Effector CD8-positive, alpha-beta T cell (primary cell): ENCODE data around the gene ATP9B.

Experiments used
- DNase-seq: peaks from one replicate; lab custom pipeline; 2025; lab: John Stamatoyannopoulos, UW

The ATP9B gene

DNA sequence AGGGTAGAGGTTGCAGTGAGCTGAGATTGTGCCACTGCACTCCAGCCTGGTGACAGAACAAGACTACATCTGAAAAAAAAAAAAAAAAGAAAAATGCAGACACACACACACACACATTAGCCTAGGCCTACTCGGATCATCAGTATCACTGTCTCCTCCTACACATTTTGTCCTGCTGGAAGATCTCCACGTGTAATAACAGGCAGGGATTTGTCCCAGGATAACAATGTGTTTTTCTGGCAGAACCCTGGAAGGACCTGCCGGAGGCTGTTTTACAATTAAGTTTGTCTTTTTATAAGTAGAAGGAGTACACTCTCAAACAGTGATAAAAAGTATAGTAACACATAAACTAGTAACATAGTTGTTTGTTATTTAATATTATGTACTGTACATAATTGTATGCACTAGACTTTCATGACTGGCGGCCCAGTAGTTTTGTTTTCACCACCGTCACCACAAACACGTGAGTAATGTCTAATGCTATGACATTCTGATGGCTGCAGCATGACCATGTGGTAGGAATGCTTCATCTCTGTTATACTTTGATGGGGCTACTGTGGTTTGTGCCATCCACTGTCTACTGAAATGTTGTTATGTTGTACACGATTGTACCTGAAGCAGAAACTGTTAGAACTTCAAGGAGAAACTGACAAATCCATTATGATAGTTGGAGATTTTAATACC lies 130.6 kb downstream of the ATP9B start:
- DNase-seq, result no peak

DNA sequence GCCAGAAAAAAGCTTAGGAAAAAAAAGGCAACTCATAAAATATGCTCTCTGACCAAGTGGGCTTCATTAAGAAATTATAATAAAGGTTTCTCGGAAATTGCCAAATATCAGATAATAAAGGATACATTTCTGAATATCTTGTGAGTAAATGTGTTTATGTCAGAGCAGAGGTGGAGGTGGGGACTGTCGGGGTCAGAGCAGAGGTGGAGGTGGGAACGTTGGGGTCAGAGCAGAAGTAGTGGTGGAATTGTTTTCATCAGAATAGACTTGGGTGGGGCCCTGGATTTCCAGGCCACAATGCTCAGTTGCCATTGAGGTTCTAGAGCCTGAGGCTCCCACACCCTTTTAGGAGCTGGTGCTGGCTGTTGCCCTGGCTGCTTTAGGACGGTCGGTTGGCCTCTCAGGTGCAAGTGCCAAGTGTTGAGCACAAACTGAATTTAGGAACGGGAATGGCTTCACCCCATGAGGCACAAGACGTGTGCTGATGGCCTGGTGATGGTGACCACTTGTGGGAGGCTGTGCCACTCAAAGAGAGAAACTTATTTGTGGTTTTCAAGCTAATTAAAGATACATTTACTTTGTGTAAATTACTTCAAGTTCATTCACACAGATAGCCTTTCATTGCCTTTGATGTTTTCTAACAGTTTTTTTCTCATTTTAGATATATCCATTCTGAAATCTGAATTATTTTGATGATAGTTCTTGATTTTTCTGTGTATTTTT lies 131.5 kb downstream of the ATP9B start:
- peak; percentile 55 for DNase-seq

DNA sequence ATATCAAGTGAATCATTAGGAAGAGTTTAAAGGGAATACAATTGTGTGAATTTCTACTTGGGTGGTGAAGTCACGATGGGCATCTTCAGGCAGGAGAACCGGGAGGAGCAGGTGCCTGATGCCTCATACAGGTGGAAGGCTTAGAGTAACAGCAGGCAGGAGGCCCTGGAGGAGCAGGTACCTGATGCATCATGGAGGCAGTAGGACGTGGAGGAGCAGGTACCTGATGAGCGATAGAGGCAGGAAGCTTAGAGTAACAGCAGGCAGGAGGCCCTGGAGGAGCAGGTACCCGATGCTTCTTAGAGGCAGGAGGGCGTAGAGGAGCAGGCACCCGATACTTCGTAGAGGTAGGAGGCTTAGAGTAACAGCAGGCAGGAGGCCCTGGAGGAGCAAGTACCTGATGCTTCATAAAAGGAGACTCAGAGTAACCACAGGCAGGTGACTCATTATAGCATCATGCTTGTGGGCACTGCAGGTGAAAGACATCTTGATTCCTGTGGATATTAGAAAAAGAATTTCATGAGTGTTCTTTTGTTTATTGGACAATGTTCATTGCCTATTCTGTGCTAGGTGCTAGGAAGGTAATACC lies 133.9 kb downstream of the ATP9B start:
- no peak for DNase-seq

DNA sequence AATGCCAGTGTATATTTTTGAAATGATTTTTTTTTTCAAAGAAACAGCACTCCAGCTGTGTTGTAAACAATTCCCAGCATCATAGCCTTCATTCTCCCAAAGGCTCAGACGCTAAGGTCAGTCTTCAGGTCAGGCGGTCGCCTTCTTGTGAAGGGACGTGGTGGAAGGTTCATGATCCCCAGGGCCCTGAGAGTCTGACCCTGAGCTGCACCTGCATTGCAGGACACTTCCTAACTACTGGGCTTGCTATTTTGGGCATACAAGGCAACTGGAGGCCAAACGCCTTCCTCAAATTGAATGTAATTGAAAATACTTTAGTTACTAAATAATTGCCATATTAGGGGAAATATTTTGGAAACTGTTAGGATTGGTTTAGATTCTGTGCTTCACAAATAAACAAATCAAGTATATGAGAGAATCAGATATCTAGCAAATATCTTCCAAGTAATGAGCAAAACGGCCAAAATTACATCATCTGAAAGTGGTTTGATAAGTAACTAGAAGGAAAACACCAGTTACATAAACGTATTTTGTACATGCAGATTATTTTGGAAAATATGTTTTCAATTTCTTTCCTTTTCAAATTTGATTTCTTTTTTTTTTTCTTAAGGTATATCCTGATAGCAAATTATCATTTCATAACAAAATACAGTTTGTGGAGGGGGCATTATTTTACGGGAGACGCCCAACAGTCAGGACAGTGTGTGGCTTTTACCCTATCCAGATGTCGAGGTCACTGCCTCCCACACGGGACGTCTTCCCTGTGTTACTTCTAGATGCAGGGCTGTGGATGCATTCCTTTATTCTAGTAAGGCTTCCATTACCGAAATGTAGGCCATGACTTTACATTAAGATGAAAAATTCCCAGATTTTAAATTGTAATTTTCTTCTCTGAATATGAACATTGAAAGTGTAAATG lies 136.0 kb downstream of the ATP9B start:
- no peak for DNase-seq

DNA sequence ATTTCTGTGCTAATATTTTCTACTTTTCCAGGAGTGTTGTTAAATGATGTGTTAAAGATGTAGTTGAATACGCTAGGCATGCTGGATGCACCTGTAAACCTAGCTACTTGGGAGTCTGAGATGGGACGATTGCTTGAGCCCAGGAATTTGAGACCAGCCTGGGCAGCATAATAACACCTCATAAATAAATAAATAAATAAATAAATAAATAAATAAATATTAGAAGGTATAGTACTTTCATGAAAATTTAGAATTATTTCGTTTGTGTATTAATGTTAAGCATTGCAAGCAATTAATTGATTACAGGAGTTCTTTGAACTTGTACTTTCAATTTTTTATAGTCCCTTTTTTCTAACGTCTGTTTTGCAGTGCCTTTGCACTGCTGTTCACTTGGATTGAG lies 137.2 kb downstream of the ATP9B start:
- no peak for DNase-seq

DNA sequence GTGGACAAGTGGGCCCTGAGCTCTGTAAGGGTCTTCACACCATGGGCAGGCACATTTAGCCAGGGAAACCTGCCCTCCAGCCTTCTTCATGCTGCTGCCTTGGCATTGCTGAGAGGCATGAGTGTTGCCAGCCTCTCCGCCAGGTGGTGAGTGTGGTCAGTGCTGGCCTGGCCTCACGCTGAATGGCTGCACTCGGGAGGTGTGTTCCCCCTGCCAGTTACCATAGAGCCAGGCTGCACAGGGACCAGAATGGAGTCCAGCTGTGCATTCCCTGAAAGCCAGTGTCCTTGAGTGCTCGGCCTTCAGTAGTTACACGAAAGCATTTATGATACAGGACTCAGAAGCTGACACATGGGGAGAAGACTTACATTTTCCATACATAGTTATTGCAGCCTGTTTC lies 139.7 kb downstream of the ATP9B start:
- DNase-seq, result no peak

DNA sequence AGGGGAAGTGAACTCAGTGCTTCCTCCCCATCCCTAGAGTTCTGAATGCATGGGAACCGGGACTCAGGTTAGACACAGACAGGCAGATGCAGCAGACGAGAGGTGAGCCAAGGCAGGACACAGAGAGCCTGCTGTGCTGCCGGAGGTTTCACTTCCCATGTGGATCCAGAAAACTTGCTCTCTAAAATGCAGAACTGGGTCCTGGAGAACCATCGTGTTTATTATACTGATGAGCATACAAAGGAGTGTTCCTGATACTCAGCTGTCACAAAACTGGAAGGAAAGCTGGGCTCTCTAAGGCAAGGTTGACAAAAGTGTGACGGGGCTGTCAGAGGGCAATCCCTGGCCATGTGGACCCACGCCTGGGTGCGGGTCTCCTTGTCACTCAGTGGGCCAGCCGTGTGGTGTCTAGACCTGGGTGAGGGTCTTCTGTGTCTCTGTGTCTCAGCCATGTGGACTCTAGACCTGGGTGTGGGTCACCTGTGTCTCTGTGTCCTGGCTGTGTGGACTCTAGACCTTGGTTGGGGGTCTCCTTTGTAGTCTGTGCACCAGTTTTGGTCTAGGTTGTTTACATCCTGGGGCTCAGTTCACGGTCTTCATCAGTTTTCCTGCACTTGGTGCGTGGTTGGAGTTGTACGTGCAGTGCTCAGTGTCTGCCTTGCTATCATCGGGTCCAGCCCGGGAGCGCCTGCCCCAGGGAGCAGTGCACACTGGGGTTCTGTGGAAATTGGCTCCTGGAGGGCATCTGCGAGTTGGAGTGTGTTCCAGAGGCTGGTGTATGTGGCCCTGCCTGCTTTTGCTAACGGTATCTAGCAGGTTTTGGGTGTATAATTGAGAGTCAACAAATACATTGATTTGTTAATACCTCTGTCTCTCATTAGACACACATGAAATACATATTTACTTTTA lies 141.1 kb downstream of the ATP9B start:
- DNase-seq, result no peak

DNA sequence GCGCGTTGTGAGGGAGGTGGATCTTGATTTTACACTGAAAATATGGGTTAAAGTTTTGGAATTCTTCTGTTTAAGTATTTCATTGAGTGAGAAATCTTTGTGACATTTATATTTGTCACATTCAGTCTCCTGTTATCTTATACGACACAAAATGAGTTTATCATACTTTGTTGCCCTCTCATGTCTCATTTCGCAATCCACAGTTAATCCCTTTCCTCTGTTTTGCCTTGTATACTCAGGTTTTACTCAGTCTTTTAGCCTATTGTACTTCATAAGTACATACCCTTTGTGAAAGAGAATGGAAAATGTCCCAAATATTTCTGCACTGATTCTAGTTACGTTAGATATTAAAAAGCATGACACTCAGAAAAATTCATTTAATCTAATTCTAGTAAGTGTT lies 142.7 kb downstream of the ATP9B start:
- no peak for DNase-seq

DNA sequence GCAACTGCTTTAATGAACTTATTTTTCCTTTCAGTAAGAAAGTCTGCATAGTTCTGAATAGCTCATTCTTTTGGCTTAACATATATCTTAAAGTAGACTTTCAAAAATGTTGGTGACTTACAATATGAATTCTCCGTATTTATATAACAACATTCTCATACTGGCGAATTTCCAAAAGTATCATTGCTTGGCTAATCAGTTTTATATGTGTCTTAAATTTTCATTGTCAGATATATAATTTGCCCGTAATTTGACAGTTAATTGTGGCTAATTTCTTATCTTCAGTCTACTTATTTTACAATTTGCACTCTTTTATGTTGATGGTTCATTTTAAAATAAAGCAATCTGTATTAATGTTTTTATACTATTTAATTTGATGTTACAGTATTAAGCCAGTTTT lies 144.9 kb downstream of the ATP9B start:
- DNase-seq, result no peak

DNA sequence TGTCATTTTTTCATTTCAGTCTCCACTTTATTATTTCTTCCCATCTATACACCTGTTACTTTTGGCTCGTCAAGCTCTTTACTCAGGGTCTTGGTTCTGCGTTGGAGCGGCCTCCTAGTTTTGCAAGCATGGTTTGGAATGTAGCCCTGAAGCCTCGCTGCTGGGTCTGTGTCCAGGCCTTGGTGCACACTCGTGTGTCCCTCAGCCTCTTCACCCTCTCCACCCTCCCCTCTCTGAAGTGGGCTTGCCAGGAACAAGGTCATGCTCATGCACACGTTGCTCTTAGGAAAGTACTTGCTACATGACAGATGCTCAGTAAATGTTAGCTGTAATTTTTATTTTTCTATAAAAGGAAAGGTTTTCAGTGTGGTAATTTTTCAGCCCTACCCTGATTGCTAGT lies 147.0 kb downstream of the ATP9B start:
- no peak for DNase-seq

DNA sequence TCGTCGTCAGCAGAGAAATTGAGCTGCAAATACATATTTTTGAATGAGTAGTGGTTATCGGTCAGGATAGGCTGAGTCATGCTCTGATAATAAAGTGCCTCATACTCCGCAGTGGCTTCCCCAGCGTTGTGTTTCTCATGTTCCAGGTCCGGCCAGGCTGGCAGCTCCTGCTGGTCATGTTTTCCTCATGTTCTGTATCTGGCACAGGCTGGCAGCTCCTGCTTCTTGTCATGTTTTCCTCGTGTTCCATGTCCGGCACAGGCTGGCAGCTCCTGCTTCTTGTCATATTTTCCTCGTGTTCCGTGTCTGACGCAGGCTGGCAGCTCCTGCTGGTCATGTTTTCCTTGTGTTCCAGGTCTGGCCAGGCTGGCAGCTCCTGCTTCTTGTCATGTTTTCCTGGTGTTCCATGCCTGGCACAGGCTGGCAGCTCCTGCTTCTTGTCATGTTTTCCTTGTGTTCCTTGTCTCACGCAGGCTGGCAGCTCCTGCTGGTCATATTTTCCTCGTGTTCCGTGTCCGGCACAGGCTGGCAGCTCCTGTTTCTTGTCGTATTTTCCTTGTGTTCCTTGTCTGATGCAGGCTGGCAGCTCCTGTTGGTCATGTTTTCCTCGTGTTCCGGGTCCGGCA lies 148.9 kb downstream of the ATP9B start:
- DNase-seq, result no peak

DNA sequence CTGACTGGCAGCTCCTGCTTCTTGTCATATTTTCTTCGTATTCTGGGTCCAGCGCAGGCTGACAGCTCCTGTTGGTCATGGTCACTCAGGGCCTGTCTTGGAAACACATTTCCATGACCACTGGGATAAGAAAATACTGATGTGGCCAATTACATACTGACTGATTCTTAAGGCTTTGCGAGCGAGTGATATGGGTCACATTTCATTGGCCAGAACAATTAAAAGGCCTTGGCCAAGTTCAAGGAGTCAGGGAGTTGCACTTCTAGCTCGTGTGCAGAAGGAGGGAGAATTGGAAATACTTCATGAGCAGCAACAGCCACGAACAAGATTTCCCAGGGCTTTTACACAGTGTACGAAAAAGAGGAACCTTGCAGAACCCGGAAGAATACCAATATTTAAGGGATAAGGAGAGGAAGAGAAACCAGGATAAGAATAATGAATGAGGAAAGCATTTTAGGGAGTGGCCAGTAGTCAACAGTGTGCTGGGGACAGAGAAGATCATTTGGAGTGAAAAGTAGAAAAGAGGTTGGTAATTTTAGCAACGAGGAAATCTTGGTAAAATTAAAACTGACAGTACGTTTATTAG lies 149.5 kb downstream of the ATP9B start:
- no peak for DNase-seq

DNA sequence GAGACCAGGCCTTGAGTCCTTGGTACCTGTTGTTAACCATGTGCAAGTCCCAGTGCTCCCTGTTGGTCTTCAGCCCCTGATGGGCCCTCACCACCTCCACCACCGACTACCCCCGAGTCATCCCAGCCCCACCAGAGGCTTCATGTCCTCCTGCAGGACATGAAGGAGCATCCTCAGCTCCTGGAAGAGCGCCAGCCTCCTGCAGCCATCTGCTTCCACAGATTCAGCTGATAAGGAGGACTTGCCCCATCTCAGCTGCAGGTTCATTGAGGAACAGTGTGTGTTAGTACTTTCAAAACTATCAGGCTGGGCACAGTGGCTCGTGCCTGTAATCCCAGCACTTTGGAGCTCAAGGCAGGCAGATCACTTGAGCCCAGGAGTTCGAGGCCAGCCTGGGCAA lies 151.9 kb downstream of the ATP9B start:
- no peak for DNase-seq

DNA sequence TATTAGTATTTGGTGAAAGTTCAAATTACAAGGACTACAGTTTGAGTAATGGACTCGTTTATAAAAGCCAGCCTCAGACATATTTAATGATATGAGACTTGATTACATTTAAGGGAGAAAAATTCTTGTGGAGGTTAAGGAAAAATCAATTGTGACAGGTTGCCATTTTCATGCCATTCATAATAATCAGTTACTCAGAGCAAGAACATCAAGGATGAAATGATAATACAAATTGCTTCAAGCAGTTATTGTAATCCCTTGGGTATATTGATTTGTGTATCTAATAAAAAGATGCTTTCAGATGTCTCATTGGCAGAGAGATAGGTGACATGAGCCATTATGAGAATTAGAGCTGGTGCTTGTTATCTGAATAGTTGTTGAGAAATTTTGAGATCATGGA lies 153.6 kb downstream of the ATP9B start:
- no peak for DNase-seq

DNA sequence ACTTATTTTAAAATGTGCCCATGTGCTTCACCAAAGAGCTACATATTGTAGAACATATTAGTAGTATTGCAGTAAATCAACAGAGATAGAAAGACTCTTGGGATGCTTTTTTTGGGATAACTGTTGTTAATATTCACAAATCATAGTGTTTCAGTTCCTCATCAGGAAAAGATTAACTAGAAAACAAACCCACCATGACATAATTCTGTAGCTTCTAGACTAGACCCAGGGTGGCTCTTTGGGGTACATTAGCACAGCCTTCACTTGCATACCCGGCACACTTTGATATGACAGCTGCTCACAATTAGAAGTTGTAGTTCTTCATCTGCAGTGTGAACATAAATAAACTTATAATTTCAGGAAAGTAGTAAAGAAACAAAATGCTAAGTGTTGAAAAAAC lies 154.2 kb downstream of the ATP9B start:
- no peak for DNase-seq

DNA sequence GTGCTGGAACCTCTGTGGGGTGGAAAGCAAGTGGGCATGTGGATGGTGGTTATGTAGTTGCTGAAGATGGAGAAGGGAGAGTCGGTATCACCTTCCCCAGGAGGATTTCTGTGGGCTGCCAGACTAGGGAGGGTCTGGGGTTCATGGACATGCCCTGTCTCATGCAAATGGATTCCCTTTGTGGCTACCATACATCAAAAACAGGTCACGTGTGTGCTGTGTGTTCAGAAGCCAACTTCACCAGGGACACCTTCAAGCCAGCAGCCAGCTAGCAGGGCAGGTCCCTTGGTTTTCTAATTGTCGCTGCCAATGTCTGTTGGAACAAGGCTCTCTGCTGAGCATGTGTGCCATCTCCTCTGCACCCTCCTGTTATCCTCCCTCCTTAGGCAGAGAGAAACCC lies 155.2 kb downstream of the ATP9B start:
- DNase-seq, result no peak

DNA sequence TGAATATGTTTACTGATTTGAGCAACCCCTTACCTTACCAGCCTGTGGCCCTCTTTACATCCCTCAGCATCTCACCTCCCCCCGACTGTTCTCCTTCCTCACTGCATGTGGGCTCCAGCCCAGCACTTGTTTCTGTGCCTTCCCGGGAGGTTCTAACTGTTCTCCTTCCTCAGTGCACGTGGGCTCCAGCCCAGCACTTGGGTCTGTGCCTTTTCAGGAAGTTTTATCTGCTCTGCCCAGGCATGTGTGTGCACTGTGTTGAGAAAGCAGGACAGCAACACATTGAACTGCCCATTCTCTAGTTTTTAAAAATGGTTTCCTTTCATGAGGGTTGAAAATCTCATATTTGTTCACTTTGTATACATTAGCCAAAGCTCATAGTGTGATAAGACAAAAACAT lies 158.4 kb downstream of the ATP9B start:
- no peak for DNase-seq

DNA sequence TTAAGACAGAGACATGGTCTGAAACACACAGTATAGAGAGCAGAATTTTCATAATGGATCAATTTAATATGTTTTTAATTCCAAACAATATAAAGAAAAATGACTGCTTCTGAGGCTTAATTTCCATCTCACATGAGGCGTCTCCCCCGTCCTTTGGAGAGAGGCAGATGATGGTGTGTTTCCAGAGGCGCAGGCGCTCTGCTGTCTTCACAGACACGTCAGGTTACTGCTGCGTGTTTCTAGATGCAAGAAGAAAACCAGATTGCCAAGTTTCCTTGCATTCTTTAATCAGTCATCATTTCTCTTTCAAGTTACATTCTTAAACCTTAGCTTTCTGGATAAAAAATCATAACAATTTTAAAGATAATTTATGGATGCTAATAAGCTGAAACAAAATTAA lies 160.2 kb downstream of the ATP9B start:
- no peak for DNase-seq

DNA sequence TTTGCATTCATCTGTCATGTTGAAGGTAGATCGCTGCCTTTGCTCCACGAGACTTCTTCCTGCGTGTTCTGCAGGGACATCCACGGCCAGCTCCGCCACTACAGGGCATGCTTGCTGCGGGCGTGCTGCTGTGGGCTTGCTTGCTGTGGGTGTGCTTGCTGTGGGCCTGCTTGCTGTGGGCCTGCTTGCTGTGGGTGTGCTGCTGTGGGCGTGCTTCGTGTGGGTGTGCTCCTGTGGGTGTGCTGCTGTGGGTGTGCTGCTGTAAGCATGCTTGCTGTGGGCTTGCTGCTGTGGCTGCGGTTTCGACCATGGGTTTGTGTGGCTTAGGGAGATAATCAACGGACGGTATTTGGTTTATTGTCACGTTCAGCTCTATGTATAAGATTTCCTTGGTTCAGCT lies 165.2 kb downstream of the ATP9B start:
- DNase-seq, result no peak

DNA sequence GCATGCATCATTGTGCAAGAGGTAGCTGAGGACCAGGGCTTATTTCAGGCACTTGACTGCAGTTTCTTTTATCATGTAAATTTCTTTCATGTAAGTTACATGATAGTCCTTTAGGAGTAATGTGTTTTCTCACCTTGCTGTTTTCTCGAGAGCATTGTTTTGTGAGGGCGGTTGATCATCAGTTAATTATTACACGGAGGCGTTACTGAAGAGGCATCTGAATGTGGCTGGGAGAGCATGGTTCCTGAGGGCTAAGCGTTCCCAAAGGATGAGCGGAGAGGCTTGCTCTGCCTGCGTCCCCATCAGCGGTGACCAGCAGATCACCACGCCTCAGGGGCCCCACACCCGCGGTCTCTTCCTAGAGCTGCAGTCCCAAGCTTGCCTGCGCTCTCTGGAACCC lies 170.4 kb downstream of the ATP9B start:
- DNase-seq, result no peak

DNA sequence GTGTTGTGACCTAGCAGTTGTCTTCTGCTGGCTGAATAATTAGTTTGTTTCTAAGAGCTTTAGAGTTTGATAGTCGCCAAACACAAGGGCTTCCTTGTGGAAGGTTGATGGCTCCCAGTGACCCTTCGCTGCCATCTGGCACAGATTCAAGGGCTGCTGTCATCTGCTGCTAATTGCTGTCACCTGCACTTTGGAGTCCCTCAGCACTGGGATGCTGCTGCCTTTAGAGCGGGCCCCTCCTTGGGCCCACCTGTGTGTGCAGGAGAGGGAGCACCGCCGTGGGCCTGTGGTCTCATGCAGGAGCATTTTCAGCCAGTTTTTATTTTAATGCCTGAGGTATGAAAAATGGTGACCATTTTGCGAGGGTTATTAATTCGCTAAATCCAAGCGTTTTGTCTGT lies 172.6 kb downstream of the ATP9B start:
- no peak for DNase-seq
